K562 (cell line): Measurements from ENCODE around the gene KARS1. TPM values are rescaled to one million over a fixed set of nuclear protein-coding genes. Genes with fewer than 3 reads are reported as not detected.

Experiments used
- ATAC-seq: fragments of 200-7000 bp; cut with Tn5 transposase; 3 replicates; pipeline ENCODE4 v1.9.1; 2020; ENCODE audit warnings: moderate library complexity
- BruUV-seq: library from RNA; stranded (reverse); fragments of 400-500 nt; replicated peaks from 2 replicates; lab custom pipeline; 2021; lab: Mats Ljungman, UMichigan
- CTCF ChIA-PET: fragments of 300-600 bp; formaldehyde crosslinking; extraction: SDS; loops from one replicate; lab custom pipeline; 2021; ENCODE audit warnings: low intra/inter-chr PET ratio; lab: Yijun Ruan, JAX
- POLR2A ChIA-PET: fragments of 300-600, 350-650 bp; sonication (Branson Sonifier 250); formaldehyde crosslinking; extraction: SDS; loops from one replicate; lab custom pipeline; 2021; ENCODE audit warnings: antibody characterized with exemption, inconsistent platforms; lab: Yijun Ruan, JAX
- DNase-seq, 4 experiments: peaks; one replicate each; pipeline versions ENCODE4 v3.0.0 to v3.0.0-alpha.2; 2011 to 2018; ENCODE audit warnings: low spot score in 3 of 4, mixed read lengths in 3 of 4; ENCODE audit errors: extremely low read depth in 1 of 4
- FAIRE-seq: peaks from 2 replicates; lab custom pipeline; 2011; peaks lifted over from hg19 to GRCh38; lab: Jason Lieb, UNC
- H2AFZ ChIP-seq: 2 replicates; pipeline ENCODE4 v1.6.0; 2011; ENCODE audit warnings: low read depth, low read length, control low read depth, inconsistent platforms
- H3K27ac ChIP-seq: fragments of 200-600 bp; 3 replicates; pipeline ENCODE4 v1.8.0; 2011; ENCODE audit warnings: low read depth, mild to moderate bottlenecking, control low read depth, inconsistent platforms, low read length, moderate library complexity, mixed read lengths; ENCODE audit errors: extremely low read depth
- H3K27me3 ChIP-seq, 2 experiments: fragments of 300-600 bp in 1 of 2; 2 replicates in 1 of 2; 3 replicates in 1 of 2; pipeline versions ENCODE4 v1.6.0 to v1.8.0; 2011; ENCODE audit warnings: inconsistent platforms in 2 of 2, low read length in 2 of 2, mild to moderate bottlenecking in 1 of 2, mixed read lengths in 1 of 2, moderate library complexity in 1 of 2; ENCODE audit not compliant: control insufficient read depth in 2 of 2, insufficient read depth in 2 of 2
- H3K36me3 ChIP-seq: fragments of 300-600 bp; 3 replicates; pipeline ENCODE4 v1.8.0; 2011; ENCODE audit warnings: mild to moderate bottlenecking, low read length, inconsistent platforms; ENCODE audit not compliant: control insufficient read depth, insufficient read depth
- H3K4me1 ChIP-seq, 2 experiments: fragments of 200-600 bp in 1 of 2; replicated peaks in 1 of 2; 2 replicates in 1 of 2; 3 replicates in 1 of 2; pipeline versions ENCODE4 v1.5.1 to v1.8.0; 2011; ENCODE audit warnings: inconsistent platforms in 2 of 2, low read length in 2 of 2, mild to moderate bottlenecking in 1 of 2, mixed read lengths in 1 of 2, moderate library complexity in 1 of 2; ENCODE audit not compliant: control insufficient read depth in 2 of 2, insufficient read depth in 2 of 2
- H3K4me2 ChIP-seq: 2 replicates; pipeline ENCODE4 v1.6.1; 2011; ENCODE audit warnings: low read length, control low read depth, inconsistent platforms, mixed read lengths; ENCODE audit not compliant: insufficient read depth
- H3K4me3 ChIP-seq: fragments of 200-600 bp; sonication (generic), shearing (Covaris generic); 2 replicates; pipeline ENCODE4 v1.5.1; 2016; ENCODE audit warnings: control low read depth, inconsistent platforms
- H3K79me2 ChIP-seq: fragments of 200-600 bp; 3 replicates; pipeline ENCODE4 v1.8.0; 2011; ENCODE audit warnings: low read length, inconsistent platforms; ENCODE audit not compliant: control insufficient read depth, insufficient read depth
- H3K9ac ChIP-seq, 2 experiments: 2 replicates each; pipeline versions ENCODE4 v1.6.0 to v1.6.1; 2011; ENCODE audit warnings: low read depth in 2 of 2, low read length in 2 of 2, control low read depth in 1 of 2, inconsistent platforms in 1 of 2, mild to moderate bottlenecking in 1 of 2, mixed read lengths in 1 of 2; ENCODE audit not compliant: insufficient read depth in 1 of 2
- H3K9me1 ChIP-seq: one replicate; pipeline ENCODE4 v1.6.0; 2011; ENCODE audit warnings: inconsistent platforms, mild to moderate bottlenecking, low read length, moderate library complexity; ENCODE audit not compliant: control insufficient read depth, insufficient read depth
- H3K9me3 ChIP-seq: replicated peaks from 2 replicates; pipeline ENCODE4 v1.5.1; 2011; ENCODE audit warnings: low read depth, low read length, inconsistent platforms; ENCODE audit not compliant: control insufficient read depth, insufficient read depth
- H4K20me1 ChIP-seq: replicated peaks from 2 replicates; pipeline ENCODE4 v1.6.1; 2011; ENCODE audit warnings: low read length, inconsistent platforms, mixed read lengths; ENCODE audit not compliant: control insufficient read depth, insufficient read depth
- CBFA2T2 ChIP-seq: fragments of 450-650 bp; conservative IDR thresholded peaks from 2 replicates; pipeline ENCODE4 v1.6.1; 2017; ENCODE audit warnings: mild to moderate bottlenecking
- E4F1 ChIP-seq: fragments of 250-450 bp; sonication (Bioruptor Pico); IDR thresholded peaks from 2 replicates; pipeline ENCODE4 v1.5.0; 2021; ENCODE audit warnings: mild to moderate bottlenecking, borderline replicate concordance
- SLC30A9 ChIP-seq: fragments of 250-450 bp; sonication (Bioruptor Pico); IDR thresholded peaks from 2 replicates; pipeline ENCODE4 v1.8.0; 2022; ENCODE audit warnings: mild to moderate bottlenecking, moderate library complexity
- whole genome bisulfite sequencing: fragments of 100-300 bp; shearing (Covaris generic); methylation state at CpG from one replicate; pipeline ENCODE4 v1.1.6; 2016; ENCODE audit warnings: low coverage, mixed read lengths; ENCODE audit not compliant: insufficient coverage; ENCODE audit errors: missing lambda C conversion rate; 5-methylcytosine and 5-hydroxymethylcytosine counted together
- in situ Hi-C: fragments of 300-500 bp; cut with MboI; formaldehyde crosslinking; loops from 4 replicates; pipeline ENCODE4 v1.15.0; 2018; ENCODE audit warnings: inconsistent platforms, mixed read lengths
- intact Hi-C: fragments of 100-400 bp; cut with micrococcal nuclease; formaldehyde crosslinking; loops from 2 replicates; pipeline ENCODE4 v1.14.2; 2022
- polyA plus RNA-seq, 8 experiments: library from polyadenylated mRNA; depleted of rRNA in 4 of 8; stranded (reverse) in 5 of 8; unstranded in 3 of 8; fragments of >200 nt; fragmentation: Nextera tagmentation in 2 of 8; fragmentation: Illumina TruSeq in 1 of 8; extraction: Ambion mirVana in 2 of 8; extraction: Trizol in 1 of 8; gene quantifications; 2 replicates each; pipeline versions ENCODE4 v1.2.1 to v1.2.3, GENCODE V29; 2011 to 2014; ENCODE audit warnings: inconsistent platforms in 1 of 8, missing spikeins in 1 of 8
- total RNA-seq, 7 experiments: library from RNA; depleted of rRNA in 6 of 7; stranded (reverse); fragments of >200 nt in 6 of 7; fragmentation: Illumina TruSeq in 2 of 7; extraction: Trizol in 2 of 7; gene quantifications; 2 replicates each; pipeline versions ENCODE4 v1.2.1 to v1.2.3, GENCODE V29; 2011 to 2021; ENCODE audit warnings: low replicate concordance in 1 of 7

Gene KARS1
- total and polyA plus RNA-seq, 9 of the 15 experiments (the other 6 are each of a cell fraction or from before 2014, with no cell fraction given) = 223 to 386 (median 304) TPM

- H3K36me3 ChIP-seq = peaks cover 51% of the 10 kb centered on the region; the same call in 2 of the 3 replicates
- intact Hi-C loops = no loop called here
- no TSS peak for BruUV-seq
- no peak overlapping the region for H2AFZ ChIP-seq
- H3K9me3 ChIP-seq = no peaks in the 10 kb centered on the region
- no peak for DNase-seq
- no peak for ATAC-seq
- no peak overlapping the region for H3K4me3 ChIP-seq
- no peaks in the 10 kb centered on the region for H3K9me1 ChIP-seq
- H3K27me3 ChIP-seq = no peaks in the 10 kb centered on the region
- TF ChIP-seq SLC30A9 (CRISPR knock-in tag) (no peak), E4F1 (CRISPR knock-in tag) (no peak), CBFA2T2 (no peak)
- TF ChIP-seq, all 486 proteins: peak for 0
- Histone ChIP-seq H3K79me2 (no peaks in the 10 kb centered on the region), H3K9ac (no peak overlapping the region), H3K4me1 (no peaks in the 10 kb centered on the region), H4K20me1 (no peaks in the 10 kb centered on the region), H3K4me2 (no peak overlapping the region), H3K27ac (no peak overlapping the region)
- CTCF ChIA-PET = no interaction called here
- POLR2A ChIA-PET = no interaction called here
- in situ Hi-C loops = no loop called here
- FAIRE-seq = no peak
- 100% methylated on average over 4 of the region's 4 CpGs for WGBS
Observed at GRCh38 chr16:75614066-75614897, 33.2 kb downstream of the KARS1 start.
